ENCODE results near the gene CNGB1.

DNA sequence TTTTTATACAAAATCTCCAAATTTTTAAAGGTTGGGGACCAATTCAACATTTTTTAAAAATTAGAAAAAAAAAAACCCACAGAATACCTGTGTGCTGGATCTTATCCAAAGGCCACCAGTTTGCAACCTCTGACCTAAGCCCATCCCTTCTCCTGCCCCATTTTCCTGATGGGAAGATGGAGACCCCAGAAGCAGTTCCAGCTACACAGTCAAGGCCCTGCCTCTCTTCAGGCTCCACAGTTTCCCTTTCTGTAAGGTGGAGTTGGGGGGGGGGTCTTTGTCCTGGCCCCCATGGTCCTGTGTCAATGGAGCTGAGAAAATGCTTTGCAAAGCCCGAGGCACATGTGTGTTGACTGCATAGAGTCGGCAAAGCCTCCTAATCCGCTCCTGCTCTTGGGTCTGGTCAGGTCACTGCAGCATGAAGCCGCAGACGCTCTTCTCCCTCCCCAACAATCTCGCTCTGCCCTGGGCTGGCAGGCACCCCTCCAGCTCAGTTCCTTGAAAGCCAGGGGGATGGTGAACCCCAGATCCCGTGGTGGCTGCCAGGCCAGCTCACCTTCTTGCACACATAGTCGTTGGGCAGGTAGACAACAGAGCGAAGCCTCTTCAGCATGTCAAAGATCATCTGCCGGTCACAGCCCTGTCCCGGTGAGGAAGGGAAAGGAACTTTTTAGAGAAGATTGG is 70.0 kb downstream of the CNGB1 start:
- no peak for TF ChIP-seq POLR2A (IDR thresholded peaks at IDR 0.05)
- TF ChIP-seq, protein P1, sequence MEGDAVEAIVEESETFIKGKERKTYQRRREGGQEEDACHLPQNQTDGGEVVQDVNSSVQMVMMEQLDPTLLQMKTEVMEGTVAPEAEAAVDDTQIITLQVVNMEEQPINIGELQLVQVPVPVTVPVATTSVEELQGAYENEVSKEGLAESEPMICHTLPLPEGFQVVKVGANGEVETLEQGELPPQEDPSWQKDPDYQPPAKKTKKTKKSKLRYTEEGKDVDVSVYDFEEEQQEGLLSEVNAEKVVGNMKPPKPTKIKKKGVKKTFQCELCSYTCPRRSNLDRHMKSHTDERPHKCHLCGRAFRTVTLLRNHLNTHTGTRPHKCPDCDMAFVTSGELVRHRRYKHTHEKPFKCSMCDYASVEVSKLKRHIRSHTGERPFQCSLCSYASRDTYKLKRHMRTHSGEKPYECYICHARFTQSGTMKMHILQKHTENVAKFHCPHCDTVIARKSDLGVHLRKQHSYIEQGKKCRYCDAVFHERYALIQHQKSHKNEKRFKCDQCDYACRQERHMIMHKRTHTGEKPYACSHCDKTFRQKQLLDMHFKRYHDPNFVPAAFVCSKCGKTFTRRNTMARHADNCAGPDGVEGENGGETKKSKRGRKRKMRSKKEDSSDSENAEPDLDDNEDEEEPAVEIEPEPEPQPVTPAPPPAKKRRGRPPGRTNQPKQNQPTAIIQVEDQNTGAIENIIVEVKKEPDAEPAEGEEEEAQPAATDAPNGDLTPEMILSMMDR (IDR thresholded peaks at IDR 0.05) = no peak
